ENCODE data around the gene PERCC1.

The PERCC1 gene

DNA sequence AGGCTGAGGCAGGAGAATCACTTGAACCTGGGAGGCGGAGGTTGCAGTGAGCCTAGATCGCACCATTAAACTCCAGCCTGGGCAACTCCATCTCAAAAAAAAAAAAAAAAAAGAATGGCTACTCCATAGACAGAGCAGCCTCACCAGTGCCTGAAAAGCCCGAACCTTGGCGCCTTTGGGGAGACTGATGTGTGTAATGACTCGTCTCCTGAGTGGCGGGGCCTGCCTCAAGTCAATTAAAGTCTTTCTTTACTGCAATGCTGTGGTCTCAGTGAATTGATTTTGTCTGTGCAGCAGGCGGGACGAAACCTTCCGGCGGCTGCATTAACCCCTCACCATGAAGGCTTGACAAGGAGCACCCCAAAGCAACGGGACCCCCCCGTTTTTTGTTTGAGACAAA lies 6.8 kb upstream of the PERCC1 start:
- no peak overlapping the region for H3K27ac ChIP-seq
- TF ChIP-seq ZFX (IDR thresholded peaks at IDR 0.05; ENCODE audit: borderline replicate concordance), result no peak
- TF ChIP-seq, protein P1, sequence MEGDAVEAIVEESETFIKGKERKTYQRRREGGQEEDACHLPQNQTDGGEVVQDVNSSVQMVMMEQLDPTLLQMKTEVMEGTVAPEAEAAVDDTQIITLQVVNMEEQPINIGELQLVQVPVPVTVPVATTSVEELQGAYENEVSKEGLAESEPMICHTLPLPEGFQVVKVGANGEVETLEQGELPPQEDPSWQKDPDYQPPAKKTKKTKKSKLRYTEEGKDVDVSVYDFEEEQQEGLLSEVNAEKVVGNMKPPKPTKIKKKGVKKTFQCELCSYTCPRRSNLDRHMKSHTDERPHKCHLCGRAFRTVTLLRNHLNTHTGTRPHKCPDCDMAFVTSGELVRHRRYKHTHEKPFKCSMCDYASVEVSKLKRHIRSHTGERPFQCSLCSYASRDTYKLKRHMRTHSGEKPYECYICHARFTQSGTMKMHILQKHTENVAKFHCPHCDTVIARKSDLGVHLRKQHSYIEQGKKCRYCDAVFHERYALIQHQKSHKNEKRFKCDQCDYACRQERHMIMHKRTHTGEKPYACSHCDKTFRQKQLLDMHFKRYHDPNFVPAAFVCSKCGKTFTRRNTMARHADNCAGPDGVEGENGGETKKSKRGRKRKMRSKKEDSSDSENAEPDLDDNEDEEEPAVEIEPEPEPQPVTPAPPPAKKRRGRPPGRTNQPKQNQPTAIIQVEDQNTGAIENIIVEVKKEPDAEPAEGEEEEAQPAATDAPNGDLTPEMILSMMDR (IDR thresholded peaks at IDR 0.05), result no peak

DNA sequence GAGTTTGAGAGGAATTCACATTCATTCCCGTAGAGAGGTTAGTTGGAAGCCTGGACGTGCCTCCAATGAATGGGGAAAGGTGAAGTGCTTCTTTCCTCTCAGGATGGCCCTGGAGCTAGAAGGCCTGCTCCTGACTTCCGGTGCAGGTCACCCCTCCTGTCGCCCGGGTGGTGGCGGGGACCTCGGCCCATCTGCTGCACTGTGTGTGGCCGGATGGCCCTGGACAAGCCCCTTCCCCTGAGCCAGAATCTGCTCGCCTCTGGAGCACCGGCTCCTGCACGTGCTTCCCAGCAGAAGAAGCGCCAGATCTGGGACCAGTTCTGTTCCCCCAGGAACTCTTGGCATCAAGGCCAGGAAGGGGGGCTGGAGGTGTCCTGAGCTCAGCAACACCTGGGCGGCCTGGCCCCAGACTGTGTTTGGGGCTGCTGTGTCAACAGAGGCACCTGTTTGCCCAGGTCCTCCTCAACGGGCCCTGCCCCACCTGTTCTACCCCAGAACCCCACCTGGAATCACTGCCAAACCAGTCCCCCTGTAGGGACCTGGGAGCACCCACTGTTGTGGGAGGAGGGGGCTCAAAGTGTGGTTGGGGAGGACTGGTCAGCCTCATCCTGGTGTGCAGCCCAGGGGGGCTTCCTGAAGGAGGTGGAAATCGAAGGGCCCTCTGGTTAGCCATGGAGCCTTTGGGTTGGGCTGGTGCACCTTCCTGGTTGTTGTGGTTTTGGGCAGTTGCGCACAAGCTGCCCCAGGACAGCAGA lies 5.1 kb upstream of the PERCC1 start:
- no peak overlapping the region for H3K27ac ChIP-seq
- TF ChIP-seq ZFX (IDR thresholded peaks at IDR 0.05; ENCODE audit: borderline replicate concordance), result no peak
- TF ChIP-seq, protein P1 (IDR thresholded peaks at IDR 0.05), result no peak

DNA sequence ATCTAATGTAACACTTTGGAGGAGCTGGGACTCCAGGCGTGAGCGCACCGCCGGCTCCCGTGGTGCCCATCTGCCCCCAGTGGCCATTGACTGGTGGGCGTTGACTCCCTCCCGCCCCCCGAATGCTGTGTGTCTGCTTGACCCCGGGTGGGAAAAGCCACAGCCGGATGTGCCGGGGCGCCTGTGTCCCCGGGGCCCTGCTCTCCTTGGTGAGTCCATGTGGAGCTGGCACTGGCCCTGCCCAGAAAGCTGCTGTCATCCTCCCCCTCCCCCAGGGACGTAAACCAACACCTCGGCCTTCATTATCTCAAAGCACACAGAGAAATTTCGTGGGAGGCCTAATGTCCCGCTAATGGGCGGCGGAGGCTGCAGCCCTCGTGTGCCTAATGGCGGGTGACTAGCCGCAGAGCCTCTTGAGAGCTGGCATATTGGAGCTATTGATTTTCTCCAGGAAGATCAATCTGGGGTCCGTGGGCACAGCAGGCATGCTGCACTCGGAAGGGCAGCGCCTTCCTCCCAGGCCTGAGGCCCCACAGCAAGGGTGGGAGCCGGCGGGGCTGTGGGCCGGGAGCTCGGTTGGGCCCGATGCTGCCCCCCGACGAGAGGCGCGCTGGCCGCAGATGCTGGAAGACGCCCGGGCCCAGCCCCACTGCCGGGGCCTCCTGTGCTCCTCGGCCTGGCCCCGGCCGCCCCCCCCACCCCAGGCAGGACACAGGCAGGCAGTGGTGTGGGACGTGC lies 4.0 kb upstream of the PERCC1 start:
- TF ChIP-seq ZFX (IDR thresholded peaks at IDR 0.05; ENCODE audit: borderline replicate concordance), result no peak
- TF ChIP-seq, protein P1 (IDR thresholded peaks at IDR 0.05), result 0 out of 2 replicates have a peak, but pooled peaks have one; percentile 6
- no peak overlapping the region for H3K27ac ChIP-seq

DNA sequence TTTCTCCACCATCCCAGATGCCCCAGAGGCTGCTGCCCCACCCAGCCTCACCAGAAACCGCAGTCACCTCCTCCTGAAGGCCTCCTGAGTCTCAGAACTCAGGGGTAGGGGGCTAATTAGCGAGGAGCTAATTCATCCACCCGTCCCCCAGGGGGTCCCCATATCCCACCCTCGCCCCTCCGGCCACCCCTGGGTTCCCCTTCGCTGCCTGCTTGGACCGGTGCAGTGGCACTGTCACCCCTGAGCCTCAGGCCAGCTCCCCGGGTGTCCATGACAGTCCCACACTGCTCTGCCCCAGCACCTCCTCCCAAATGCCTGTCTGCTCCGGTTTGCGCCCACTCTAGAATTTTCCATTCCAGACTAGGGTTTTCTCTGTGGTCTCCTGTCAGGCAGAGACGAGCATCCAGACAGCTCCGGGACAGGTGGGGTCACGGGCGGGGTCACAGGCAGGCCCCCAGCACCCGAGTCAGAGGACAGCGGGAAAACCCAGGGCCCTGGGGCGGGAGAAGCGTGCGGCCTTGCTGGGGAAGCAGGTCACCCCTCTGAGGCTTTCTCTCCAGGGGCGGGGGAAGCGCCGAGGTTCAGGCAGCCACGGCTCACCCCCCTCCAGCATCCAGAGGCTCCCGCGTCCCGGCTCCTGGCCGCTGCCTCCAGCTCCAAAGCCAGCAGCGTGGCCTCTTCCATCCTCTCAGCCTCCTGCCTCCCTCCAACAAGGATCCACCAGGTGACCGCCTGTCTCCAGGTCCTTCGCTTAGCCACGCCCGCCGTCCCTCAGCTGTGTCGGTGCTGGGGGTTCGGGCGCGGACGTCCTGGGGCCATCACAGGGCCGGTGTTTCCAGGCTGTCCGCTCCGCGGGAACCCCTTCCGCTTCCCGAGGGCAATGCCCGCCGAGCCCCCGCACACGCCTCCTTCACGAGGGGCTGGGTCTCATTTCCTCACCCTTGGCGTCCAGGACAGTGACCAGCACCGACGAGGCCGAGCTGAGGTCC lies 3.1 kb upstream of the PERCC1 start:
- no peak overlapping the region for H3K27ac ChIP-seq
- TF ChIP-seq, protein P1 (IDR thresholded peaks at IDR 0.05), result no peak
- TF ChIP-seq ZFX (IDR thresholded peaks at IDR 0.05; ENCODE audit: borderline replicate concordance), result no peak

DNA sequence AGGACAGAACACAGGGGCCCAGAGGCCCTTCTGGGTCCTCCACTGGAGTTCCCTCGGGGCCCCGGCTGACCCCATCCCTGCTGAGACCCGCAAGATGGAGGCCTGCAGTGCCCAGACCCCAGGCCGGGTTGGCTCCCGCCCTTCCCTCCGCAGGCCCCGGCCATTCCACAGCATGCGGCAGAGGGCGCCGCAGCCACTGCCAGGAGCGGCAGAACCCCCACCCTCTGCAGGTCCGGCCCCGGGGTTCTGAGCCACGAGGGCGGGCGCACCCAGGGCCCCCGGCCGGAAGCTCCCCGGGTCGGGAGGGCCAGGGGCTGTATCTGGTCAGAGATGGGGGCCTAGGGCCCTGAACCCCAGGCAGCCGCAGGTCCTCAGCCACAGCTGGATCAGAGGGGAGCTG lies 2.4 kb upstream of the PERCC1 start:
- TF ChIP-seq, protein P1 (IDR thresholded peaks at IDR 0.05), result peak; percentile 78
- TF ChIP-seq ZFX (IDR thresholded peaks at IDR 0.05; ENCODE audit: borderline replicate concordance), result no peak
- H3K27ac ChIP-seq, result no peak overlapping the region

DNA sequence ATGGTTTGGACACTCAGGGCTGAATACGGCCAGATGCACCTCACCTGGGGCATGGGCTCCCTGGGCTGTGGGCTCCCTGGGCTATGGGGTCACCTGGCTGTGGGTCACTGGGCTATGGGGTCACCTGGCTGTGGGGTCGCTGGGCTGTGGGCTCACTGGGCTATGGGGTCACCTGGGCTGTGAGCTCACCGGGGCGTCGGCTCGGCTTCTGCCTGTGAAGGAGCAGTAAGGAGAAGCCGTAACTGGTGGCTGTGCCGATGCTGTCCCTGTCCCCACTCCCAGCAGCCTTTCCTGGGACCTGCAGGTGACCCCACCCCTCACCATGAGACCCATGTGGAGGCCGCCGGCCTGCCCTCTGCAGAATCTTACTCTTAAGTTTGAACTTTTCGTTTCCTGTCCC lies 1.9 kb upstream of the PERCC1 start:
- no peak overlapping the region for H3K27ac ChIP-seq
- no peak for TF ChIP-seq ZFX (IDR thresholded peaks at IDR 0.05; ENCODE audit: borderline replicate concordance)
- TF ChIP-seq, protein P1 (IDR thresholded peaks at IDR 0.05), result no peak

Data from 22Rv1 (cell line).